Karpas-422 (cell line): Measurements from ENCODE around the gene BTAF1. TPM values are rescaled to one million over a fixed set of nuclear protein-coding genes. Genes with fewer than 3 reads are reported as not detected.

Experiments used
- DNase-seq: peaks from one replicate; pipeline ENCODE4 v3.0.0-alpha.2; 2015
- H2AFZ ChIP-seq: fragments of 200-600 bp; sonication (generic); 2 replicates; pipeline ENCODE4 v1.6.1; 2014; ENCODE audit warnings: antibody characterized with exemption, low read length, mixed read lengths
- H3K27ac ChIP-seq: fragments of 200-600 bp; sonication (generic); 2 replicates; pipeline ENCODE4 v1.5.1; 2014; ENCODE audit warnings: mild to moderate bottlenecking, low read length, moderate library complexity
- H3K27me3 ChIP-seq: fragments of 200-600 bp; sonication (generic); 2 replicates; pipeline ENCODE4 v1.6.1; 2014; ENCODE audit warnings: low read length, mixed read lengths
- H3K36me3 ChIP-seq: fragments of 200-600 bp; sonication (generic); 2 replicates; pipeline ENCODE4 v1.6.1; 2014; ENCODE audit warnings: low read length, mixed read lengths; ENCODE audit not compliant: insufficient read depth
- H3K4me1 ChIP-seq: fragments of 200-600 bp; sonication (generic); 2 replicates; pipeline ENCODE4 v1.6.1; 2014; ENCODE audit warnings: mild to moderate bottlenecking, low read length, mixed read lengths
- H3K4me2 ChIP-seq: fragments of 200-600 bp; sonication (generic); 2 replicates; pipeline ENCODE4 v1.6.1; 2014; ENCODE audit warnings: low read length, low read depth, mild to moderate bottlenecking; ENCODE audit not compliant: poor library complexity, severe bottlenecking
- H3K4me3 ChIP-seq: fragments of 200-600 bp; sonication (generic); 2 replicates; pipeline ENCODE4 v1.5.1; 2014; ENCODE audit warnings: mild to moderate bottlenecking, antibody characterized with exemption, low read length, mixed read lengths
- H3K79me2 ChIP-seq: fragments of 200-600 bp; sonication (generic); 2 replicates; pipeline ENCODE4 v1.6.1; 2014; ENCODE audit warnings: mild to moderate bottlenecking, low read length, mixed read lengths
- H3K9ac ChIP-seq: fragments of 200-600 bp; sonication (generic); 2 replicates; pipeline ENCODE4 v1.6.0; 2014; ENCODE audit warnings: low read length
- H3K9me2 ChIP-seq: fragments of 200-600 bp; sonication (generic), shearing (Covaris generic); replicated peaks from 2 replicates; pipeline ENCODE4 v1.6.0; 2014; ENCODE audit warnings: mild to moderate bottlenecking, low read length, moderate library complexity; ENCODE audit not compliant: insufficient read depth
- H3K9me3 ChIP-seq: fragments of 300-700, 200-600 bp; sonication (generic); 2 replicates; pipeline ENCODE4 v1.6.1; 2014; ENCODE audit warnings: low read length, mixed read lengths
- H4K20me1 ChIP-seq: fragments of 200-600 bp; sonication (generic); 2 replicates; pipeline ENCODE4 v1.6.1; 2014; ENCODE audit warnings: mild to moderate bottlenecking, antibody characterized with exemption, low read length, low read depth; ENCODE audit not compliant: insufficient read depth
- total RNA-seq: library from RNA; depleted of rRNA; stranded (reverse); fragments of >200 nt; shearing (Covaris generic); gene quantifications from 2 replicates; pipeline ENCODE4 v1.2.3, GENCODE V29; 2014; ENCODE audit warnings: low replicate concordance

The BTAF1 gene
- total RNA-seq, 1 experiment from 2014 or later: 65.7 TPM

DNA sequence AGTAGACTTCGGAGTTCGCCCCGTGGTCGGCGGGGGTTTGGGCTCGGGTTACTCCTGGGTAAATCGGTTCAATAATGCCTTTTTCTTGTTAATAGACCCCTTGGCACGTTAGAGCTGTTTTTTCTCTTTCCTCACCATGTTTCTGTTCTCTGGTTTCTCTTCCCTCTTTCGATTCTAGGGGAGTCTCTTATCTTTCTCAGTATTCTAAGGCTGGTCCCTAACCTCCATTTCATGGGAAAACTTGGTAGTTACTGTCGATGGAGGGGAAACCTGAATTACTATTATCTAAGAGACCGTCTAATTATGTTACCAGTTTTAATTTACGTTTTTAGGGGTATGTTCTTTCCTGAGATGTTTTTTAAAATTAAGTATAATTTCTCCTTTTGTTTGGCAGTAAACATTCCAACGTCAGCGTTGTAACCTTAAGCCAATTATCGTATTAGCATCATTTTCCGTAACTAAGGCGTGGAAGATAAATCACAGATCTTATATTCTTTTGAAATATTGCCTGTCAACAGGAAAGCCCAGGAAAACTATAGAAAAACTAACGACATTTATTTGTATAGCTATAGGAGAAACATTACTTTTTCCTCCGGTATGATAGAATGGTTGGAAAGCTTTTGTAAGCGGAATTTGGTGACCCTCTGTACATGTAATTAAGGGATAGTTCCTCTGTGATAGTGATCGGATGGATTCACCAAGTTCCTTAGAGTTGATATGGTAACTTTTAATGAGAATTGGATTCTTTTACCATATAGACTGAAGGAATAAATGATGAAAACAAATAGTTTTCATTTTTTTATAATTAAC is 847 bp downstream of the BTAF1 start:
- Histone ChIP-seq H3K9me2 (no peaks in the 10 kb centered on the region), H3K9ac (peak overlapping the region; percentile 88), H3K4me3 (peak overlapping the region; percentile 90), H3K27me3 (no peaks in the 10 kb centered on the region), H4K20me1 (0 out of 2 replicates have a peak, but pooled peaks cover 3% of the 10 kb centered on the region), H2AFZ (no peak overlapping the region), H3K4me1 (peaks cover 20% of the 10 kb centered on the region), H3K36me3 (peaks cover 4% of the 10 kb centered on the region; the same call in 1 of the 2 replicates), H3K9me3 (no peaks in the 10 kb centered on the region), H3K4me2 (peak overlapping the region; percentile 94), H3K27ac (peak overlapping the region; percentile 49; the same call in 1 of the 2 replicates), H3K79me2 (peaks cover 61% of the 10 kb centered on the region)
- peak; percentile 54 for DNase-seq

DNA sequence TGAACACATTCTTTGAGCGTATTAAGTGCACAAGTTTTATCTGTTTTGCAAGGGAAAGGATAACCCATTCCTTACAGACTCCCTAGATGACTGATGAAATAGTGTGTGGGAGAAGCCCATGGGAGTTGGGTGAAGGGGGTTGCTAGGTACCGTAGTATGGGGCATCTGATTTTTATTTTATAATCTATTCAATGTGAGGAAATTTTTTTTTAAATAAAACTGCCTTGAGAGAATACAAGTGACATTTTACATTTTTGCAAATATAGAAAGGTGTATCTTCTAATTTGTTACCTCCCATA is 1.4 kb downstream of the BTAF1 start:
- H3K9ac ChIP-seq: peak overlapping the region; percentile 88
- DNase-seq: no peak
- H3K9me3 ChIP-seq: no peaks in the 10 kb centered on the region
- peak overlapping the region; percentile 49; the same call in 1 of the 2 replicates for H3K27ac ChIP-seq
- 0 out of 2 replicates have a peak, but pooled peaks cover 3% of the 10 kb centered on the region for H4K20me1 ChIP-seq
- H3K79me2 ChIP-seq: peaks cover 65% of the 10 kb centered on the region
- H3K27me3 ChIP-seq: no peaks in the 10 kb centered on the region
- no peaks in the 10 kb centered on the region for H3K9me2 ChIP-seq
- peak overlapping the region; percentile 90 for H3K4me3 ChIP-seq
- peaks cover 20% of the 10 kb centered on the region for H3K4me1 ChIP-seq
- H3K36me3 ChIP-seq: peaks cover 4% of the 10 kb centered on the region; the same call in 1 of the 2 replicates
- H2AFZ ChIP-seq: no peak overlapping the region
- H3K4me2 ChIP-seq: peak overlapping the region; percentile 94

DNA sequence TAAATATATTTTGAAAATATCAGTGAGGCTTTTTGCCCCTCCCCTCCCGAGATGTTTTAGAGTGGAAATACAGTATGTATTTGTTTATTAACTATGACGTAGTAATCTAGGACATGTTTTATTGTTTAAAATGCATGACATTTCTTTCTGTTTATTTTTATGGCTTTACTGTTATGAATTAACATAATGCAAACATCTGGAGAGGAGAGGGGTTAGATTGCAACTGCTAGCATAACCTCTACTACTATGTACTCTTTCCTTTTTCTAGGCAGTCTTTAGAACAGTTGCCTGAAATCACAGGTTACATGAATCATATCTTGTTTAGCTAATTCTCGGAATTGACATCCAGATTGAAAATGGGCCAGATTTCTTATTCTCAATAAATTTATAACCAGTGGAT is 7.4 kb downstream of the BTAF1 start:
- Histone ChIP-seq H3K9me2 (no peaks in the 10 kb centered on the region), H3K27ac (no peak overlapping the region), H3K4me2 (no peak overlapping the region), H4K20me1 (0 out of 2 replicates have a peak, but pooled peaks cover 11% of the 10 kb centered on the region), H3K27me3 (no peaks in the 10 kb centered on the region), H3K4me1 (peaks cover 7% of the 10 kb centered on the region), H3K9me3 (no peaks in the 10 kb centered on the region), H2AFZ (no peak overlapping the region), H3K36me3 (peaks cover 22% of the 10 kb centered on the region), H3K79me2 (peaks cover 98% of the 10 kb centered on the region), H3K4me3 (no peak overlapping the region), H3K9ac (no peak overlapping the region)
- DNase-seq: no peak

DNA sequence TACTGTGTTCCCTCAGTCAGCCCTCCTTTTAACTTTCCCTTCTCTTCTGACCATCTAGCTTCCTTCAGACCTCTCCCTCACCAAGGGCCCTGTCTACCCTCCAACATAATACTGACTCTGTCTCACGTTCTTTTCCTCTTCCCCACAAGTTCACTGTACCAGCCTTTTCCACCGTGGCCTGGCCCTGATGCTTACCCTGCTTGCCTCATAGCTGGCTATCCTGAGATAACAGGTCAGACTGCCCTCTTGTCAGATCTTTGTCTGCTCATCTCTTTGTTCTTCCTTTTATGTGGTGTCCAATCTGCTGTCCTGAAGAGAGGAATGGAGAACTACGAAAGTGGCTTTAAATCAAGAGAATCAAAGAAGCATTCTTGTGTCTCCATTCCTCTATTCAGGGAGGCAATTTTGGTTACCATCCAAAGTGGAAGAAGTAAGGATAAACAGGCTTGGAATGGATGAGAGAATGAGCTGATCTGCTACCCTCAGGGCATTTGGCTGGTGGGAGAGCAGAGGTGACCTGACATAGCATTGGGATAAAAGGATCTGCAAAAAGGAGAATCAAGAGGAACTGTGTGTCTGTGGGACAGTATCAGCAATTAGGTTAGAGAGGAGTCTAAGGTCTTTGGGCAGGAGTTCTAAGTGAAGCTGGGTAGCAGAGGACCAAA is 8.1 kb downstream of the BTAF1 start:
- H3K27me3 ChIP-seq: no peaks in the 10 kb centered on the region
- no peaks in the 10 kb centered on the region for H3K4me1 ChIP-seq
- no peaks in the 10 kb centered on the region for H3K9me2 ChIP-seq
- no peaks in the 10 kb centered on the region for H3K9me3 ChIP-seq
- no peak overlapping the region for H3K4me3 ChIP-seq
- H3K79me2 ChIP-seq: peaks cover 98% of the 10 kb centered on the region
- H3K9ac ChIP-seq: no peak overlapping the region
- no peak overlapping the region for H3K4me2 ChIP-seq
- no peak overlapping the region for H3K27ac ChIP-seq
- no peak for DNase-seq
- 0 out of 2 replicates have a peak, but pooled peaks cover 8% of the 10 kb centered on the region for H4K20me1 ChIP-seq
- H2AFZ ChIP-seq: no peak overlapping the region
- peaks cover 24% of the 10 kb centered on the region for H3K36me3 ChIP-seq

DNA sequence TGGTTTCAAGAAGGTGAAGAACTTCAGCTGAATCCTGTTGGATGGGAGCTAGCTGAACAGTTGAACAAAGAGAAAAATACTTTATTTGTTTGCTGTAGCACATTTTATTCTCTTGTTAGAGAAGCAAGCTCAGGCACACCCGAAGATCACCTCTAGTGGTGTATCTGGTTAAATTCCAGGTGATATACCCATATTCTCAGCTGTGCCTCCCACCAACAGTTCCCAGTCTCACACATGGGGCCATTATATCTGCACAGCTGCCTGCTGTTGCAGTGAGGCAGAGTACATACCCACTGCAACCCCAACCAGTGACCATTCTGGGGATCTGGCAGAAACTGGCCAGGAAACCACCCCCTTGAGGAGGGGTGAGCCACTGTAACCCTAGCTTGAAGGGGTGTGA is 9.2 kb downstream of the BTAF1 start:
- Histone ChIP-seq H3K9ac (no peak overlapping the region), H3K4me3 (no peak overlapping the region), H3K9me2 (no peaks in the 10 kb centered on the region), H3K9me3 (no peaks in the 10 kb centered on the region), H3K36me3 (peaks cover 24% of the 10 kb centered on the region), H4K20me1 (0 out of 2 replicates have a peak, but pooled peaks cover 8% of the 10 kb centered on the region), H3K27ac (no peak overlapping the region), H3K4me2 (no peak overlapping the region), H3K4me1 (no peaks in the 10 kb centered on the region), H3K27me3 (no peaks in the 10 kb centered on the region), H2AFZ (no peak overlapping the region), H3K79me2 (peaks cover 97% of the 10 kb centered on the region)
- no peak for DNase-seq

DNA sequence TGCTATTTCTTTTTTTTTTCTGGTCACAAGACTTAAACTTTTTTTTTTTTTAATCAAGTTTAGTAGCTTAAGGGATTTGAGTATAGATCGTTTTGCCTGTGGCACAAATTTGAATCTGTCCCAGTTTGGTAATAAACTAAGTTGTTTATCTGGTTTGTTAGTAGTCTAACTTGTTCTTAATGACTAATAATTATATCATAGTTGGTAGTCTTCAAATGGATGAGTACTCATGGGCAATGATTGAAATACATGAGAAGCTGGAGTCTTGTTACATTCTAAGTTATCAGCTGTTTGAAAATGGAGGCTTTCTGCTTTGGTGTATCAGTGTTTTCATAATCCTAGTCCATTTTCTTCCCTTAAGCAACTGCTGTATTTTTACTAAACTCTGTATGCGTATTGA is 12.3 kb downstream of the BTAF1 start:
- no peak overlapping the region for H3K27ac ChIP-seq
- no peak overlapping the region for H3K9ac ChIP-seq
- DNase-seq: no peak
- H3K4me1 ChIP-seq: no peaks in the 10 kb centered on the region
- H3K79me2 ChIP-seq: peaks cover 97% of the 10 kb centered on the region
- no peaks in the 10 kb centered on the region for H3K9me3 ChIP-seq
- no peak overlapping the region for H3K4me2 ChIP-seq
- no peak overlapping the region for H3K4me3 ChIP-seq
- H4K20me1 ChIP-seq: 0 out of 2 replicates have a peak, but pooled peaks cover 8% of the 10 kb centered on the region
- no peaks in the 10 kb centered on the region for H3K27me3 ChIP-seq
- H3K36me3 ChIP-seq: peaks cover 21% of the 10 kb centered on the region
- H2AFZ ChIP-seq: no peak overlapping the region
- H3K9me2 ChIP-seq: no peaks in the 10 kb centered on the region

DNA sequence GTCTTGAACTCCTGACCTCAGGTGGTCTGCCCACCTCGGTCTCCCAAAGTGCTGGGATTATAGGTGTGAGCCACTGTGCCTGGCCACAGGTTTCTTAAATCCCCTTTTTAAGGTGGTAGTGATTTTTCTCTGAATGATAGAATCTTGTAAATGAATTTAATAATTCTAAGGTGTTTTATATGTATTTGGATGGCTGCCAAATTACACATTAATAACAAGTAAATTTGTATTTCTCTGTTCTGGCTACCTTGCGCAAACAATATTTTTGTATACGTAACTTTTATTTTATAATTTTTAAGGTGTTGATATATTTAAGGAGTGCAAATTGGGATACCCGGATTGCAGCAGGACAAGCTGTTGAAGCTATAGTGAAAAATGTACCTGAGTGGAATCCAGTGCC is 16.1 kb downstream of the BTAF1 start:
- no peaks in the 10 kb centered on the region for H3K4me1 ChIP-seq
- H3K9me3 ChIP-seq: no peaks in the 10 kb centered on the region
- H3K27me3 ChIP-seq: no peaks in the 10 kb centered on the region
- no peak overlapping the region for H3K9ac ChIP-seq
- H3K4me3 ChIP-seq: no peak overlapping the region
- no peaks in the 10 kb centered on the region for H4K20me1 ChIP-seq
- H3K36me3 ChIP-seq: peaks cover 18% of the 10 kb centered on the region
- DNase-seq: no peak
- H3K4me2 ChIP-seq: no peak overlapping the region
- peaks cover 86% of the 10 kb centered on the region for H3K79me2 ChIP-seq
- no peaks in the 10 kb centered on the region for H3K9me2 ChIP-seq
- no peak overlapping the region for H3K27ac ChIP-seq
- no peak overlapping the region for H2AFZ ChIP-seq

DNA sequence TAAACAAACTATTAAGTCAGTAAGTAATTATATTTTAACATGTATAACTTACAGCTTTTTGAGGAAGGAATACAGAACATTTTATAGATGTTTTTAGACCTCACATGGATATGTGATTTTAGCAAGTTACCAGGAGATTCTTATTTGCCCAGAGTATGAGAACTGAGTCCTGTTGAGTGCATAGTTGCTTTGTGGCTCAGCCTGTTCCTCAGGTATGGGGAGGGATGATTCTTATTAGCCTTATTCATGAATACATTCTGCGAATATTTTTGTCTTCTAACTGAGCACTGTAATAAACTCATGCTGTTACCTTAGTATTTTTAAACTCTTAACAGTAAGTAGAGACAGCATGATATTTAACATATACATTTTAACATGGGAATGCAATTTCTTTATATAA is 17.9 kb downstream of the BTAF1 start:
- no peaks in the 10 kb centered on the region for H3K9me2 ChIP-seq
- no peaks in the 10 kb centered on the region for H3K4me1 ChIP-seq
- H3K9me3 ChIP-seq: no peaks in the 10 kb centered on the region
- H4K20me1 ChIP-seq: no peaks in the 10 kb centered on the region
- H3K4me3 ChIP-seq: no peak overlapping the region
- peaks cover 84% of the 10 kb centered on the region for H3K79me2 ChIP-seq
- H3K27ac ChIP-seq: no peak overlapping the region
- DNase-seq: no peak
- H3K4me2 ChIP-seq: no peak overlapping the region
- H2AFZ ChIP-seq: no peak overlapping the region
- H3K36me3 ChIP-seq: peaks cover 12% of the 10 kb centered on the region; the same call in 1 of the 2 replicates
- no peaks in the 10 kb centered on the region for H3K27me3 ChIP-seq
- no peak overlapping the region for H3K9ac ChIP-seq
